HG03095 (cell line): Measurements from ENCODE around the gene CLUH.
"Not testable (repeated sequence)": the region's sequence is repeated elsewhere in the genome, so short reads cannot be mapped to it uniquely, and the experiment has no call there.

Source experiments
- ATAC-seq: cut with Tn5 transposase; IDR thresholded peaks from one replicate; pipeline ENCODE4 v1.9.1; 2021; ENCODE audit warnings: moderate library complexity; ENCODE audit not compliant: unreplicated experiment

CLUH gene

GRCh38 chr17:2690165-2691068, 21.1 kb downstream of the CLUH start:
- ATAC-seq = no peak

- no peak for ATAC-seq
These were observed 22.0 kb downstream of the CLUH start for GRCh38 chr17:2689411-2690164.

- no peak for ATAC-seq
These were observed 22.9 kb downstream of the CLUH start for GRCh38 chr17:2688351-2689342.

- no peak for ATAC-seq
These were observed 24.5 kb downstream of the CLUH start for GRCh38 chr17:2687074-2687418.

- ATAC-seq = no peak
These were observed 25.9 kb downstream of the CLUH start for GRCh38 chr17:2685696-2686095.

GRCh38 chr17:2684549-2684948, 27.0 kb downstream of the CLUH start:
- ATAC-seq = no peak

- no peak for ATAC-seq
These were observed 27.7 kb downstream of the CLUH start for GRCh38 chr17:2683912-2684311.

- no peak for ATAC-seq
These were observed 29.2 kb downstream of the CLUH start for GRCh38 chr17:2682176-2682938.

GRCh38 chr17:2681650-2682049, 29.9 kb downstream of the CLUH start:
- no peak for ATAC-seq

- no peak for ATAC-seq
These were observed 30.6 kb downstream of the CLUH start for GRCh38 chr17:2680961-2681360.

- not testable (repeated sequence) for ATAC-seq
These were observed 32.3 kb downstream of the CLUH start for GRCh38 chr17:2679247-2679646.

- ATAC-seq = no peak
These were observed 39.5 kb downstream of the CLUH start for GRCh38 chr17:2672026-2672425.

- not testable (repeated sequence) for ATAC-seq
These were observed 51.2 kb downstream of the CLUH start for GRCh38 chr17:2660410-2660809.

GRCh38 chr17:2659337-2659736, 52.2 kb downstream of the CLUH start:
- not testable (repeated sequence) for ATAC-seq

GRCh38 chr17:2656283-2656682, 55.3 kb downstream of the CLUH start:
- no peak for ATAC-seq

GRCh38 chr17:2655546-2655945, 56.0 kb downstream of the CLUH start:
- no peak for ATAC-seq

- ATAC-seq = not testable (repeated sequence)
These were observed 58.7 kb downstream of the CLUH start for GRCh38 chr17:2652911-2653310.

- ATAC-seq = no peak
These were observed 62.4 kb downstream of the CLUH start for GRCh38 chr17:2649191-2649590.

GRCh38 chr17:2647957-2648356, 63.6 kb downstream of the CLUH start:
- no peak for ATAC-seq

- ATAC-seq = no peak
These were observed 66.6 kb downstream of the CLUH start for GRCh38 chr17:2644971-2645370.
